Fibroblast of upper back skin (primary cell): ENCODE data around the gene HMX1.

Experiments
- DNase-seq: peaks from one replicate; pipeline ENCODE4 v3.0.0-alpha.2; 2013

The HMX1 gene

GRCh38 chr4:8838961-8839431 is 32.6 kb downstream of the HMX1 start:
- DNase-seq, result no peak

- DNase-seq, result no peak
Observed at GRCh38 chr4:8838296-8838960, 33.2 kb downstream of the HMX1 start.

GRCh38 chr4:8837181-8837841 is 34.3 kb downstream of the HMX1 start:
- no peak for DNase-seq

DNA sequence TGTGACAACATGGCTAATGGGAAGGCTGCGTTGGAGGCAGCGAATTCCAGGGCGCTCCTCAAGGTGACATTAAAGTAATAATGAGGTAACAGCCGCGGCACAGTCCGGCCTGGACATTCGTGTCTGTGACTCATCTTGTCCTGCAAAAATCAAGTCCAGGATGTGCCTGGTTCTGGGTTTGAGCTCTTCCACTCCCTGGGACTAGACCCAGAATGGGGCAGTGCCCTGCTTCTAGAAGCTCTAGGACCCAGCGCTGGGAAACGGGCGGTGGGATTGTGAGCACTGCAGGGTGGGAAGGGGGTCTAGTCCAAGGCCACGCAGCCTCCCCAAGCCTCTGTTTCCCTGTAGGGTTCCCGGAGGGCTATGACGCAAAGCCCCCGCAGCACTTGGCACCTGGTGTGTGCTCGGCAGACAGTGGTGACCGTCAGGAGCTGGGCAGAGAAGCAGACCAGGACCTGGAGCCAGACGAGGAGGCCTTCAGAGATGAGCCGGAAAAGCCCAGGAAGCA is 34.9 kb downstream of the HMX1 start:
- DNase-seq, result no peak

DNA sequence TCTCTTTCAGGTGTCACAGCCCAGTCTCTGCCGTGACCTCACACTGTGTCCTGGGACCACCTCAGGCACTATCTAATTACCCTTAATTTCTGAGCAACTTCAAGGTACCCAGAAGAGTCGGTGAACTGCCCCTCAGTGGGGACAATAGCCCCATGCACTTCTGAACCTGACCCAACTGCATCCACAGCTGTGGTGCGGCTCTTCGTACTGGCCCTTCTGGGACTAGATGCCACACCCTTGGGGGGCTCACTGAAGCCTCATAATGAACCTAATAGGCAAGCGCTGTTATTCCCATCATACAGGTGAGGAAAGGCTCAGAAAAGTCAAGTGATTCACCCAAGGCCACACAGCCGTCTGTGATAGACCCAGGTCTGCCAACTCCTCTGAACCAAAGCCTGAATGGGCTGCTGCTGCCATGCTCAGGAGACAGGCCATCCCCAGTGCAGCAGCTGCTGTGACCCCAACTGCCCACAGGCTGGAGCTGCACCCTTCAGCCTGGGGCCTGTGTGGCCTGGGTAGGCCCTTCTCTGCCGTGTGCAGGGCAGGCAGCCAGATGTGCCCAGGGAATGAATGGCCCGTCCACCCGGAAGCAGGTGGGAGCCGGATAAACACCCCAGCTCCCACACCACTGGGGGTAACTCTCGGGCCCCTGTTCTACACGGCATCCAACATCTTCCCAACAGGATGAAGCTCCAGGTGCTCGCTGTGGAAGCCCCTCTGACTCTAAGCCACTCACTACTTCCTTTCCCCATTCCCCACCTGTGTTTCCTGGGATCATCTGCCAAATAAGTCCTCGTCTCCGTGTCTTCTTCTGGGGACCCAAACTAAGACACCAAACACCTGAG is 35.9 kb downstream of the HMX1 start:
- no peak for DNase-seq

DNA sequence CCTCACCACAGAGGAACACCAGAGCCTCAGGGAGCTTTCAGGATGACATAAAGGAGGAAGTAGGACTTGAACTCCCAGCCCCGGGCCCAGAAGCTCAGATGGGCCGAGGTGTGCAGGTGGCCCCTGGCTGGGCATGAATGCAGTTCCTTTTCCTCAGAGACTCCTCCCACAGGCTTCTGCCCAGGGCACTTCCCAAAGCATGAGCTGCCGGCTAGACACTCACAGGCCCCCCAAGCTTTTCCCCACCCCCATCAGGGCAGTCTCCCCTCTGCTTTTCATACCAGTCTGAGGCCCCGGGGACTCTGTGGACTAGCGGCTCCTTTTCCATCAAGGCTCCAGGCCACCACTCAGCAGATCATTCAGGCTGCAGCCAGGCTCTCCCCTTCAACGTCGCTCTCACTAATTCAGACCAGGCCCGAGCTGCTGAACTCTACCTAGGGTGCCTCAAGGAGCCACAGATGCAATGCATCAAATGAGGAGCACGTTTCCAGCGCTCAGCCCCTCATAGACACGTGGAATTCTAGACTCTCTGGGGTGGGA is 36.9 kb downstream of the HMX1 start:
- DNase-seq, result no peak

- no peak for DNase-seq
Observed at GRCh38 chr4:8832113-8832915, 39.3 kb downstream of the HMX1 start.

DNA sequence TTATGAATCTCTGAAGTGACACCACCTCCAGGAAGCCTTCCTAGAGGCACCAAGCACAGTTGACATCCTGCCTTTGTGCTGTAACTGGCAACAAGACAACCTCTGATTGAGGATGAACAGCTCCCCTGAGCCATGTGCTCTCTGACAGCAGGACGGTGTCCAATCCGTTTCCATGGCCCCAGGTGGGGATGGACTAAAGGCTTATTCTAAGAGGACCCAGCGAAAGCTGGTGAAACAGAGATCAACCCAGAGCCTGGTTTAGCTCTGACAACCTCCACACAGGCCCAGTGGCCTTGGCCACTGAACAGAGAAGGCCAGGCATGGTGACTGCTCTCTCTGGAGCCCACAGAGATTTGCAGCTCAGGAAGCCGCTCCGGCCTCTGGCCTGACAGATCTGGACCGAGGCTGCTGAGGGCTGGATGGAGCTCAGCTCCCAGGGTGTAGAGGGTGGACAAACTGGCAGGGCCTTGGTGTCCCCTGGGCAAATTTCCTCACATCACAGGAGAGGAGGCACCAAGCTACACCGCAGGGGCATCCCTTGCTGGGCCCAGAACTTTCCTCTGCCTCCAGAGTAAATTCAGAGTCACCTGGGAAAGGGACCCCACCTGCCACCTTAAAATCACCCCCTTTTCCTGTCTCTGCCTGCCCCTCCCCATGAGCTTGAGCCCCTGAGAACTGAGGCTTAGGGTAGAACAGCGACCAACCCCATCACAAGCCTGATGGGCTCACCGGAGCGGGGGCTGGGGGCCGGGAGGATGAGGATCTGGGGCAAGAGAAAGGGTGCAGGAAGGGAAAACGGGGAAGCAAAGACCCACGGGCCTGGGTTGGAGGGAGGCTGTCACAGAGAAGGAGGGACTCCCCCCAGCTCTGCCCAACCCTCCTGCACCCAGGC is 40.2 kb downstream of the HMX1 start:
- no peak for DNase-seq

- DNase-seq, result no peak
Observed at GRCh38 chr4:8830611-8831200, 40.9 kb downstream of the HMX1 start.

- DNase-seq, result no peak
Observed at GRCh38 chr4:8830056-8830455, 41.6 kb downstream of the HMX1 start.

GRCh38 chr4:8829584-8829983 is 42.1 kb downstream of the HMX1 start:
- DNase-seq, result no peak

- no peak for DNase-seq
Observed at GRCh38 chr4:8828869-8829268, 42.8 kb downstream of the HMX1 start.

- no peak for DNase-seq
Observed at GRCh38 chr4:8821151-8821950, 50.3 kb downstream of the HMX1 start.

GRCh38 chr4:8820178-8821102 is 51.2 kb downstream of the HMX1 start:
- no peak for DNase-seq

DNA sequence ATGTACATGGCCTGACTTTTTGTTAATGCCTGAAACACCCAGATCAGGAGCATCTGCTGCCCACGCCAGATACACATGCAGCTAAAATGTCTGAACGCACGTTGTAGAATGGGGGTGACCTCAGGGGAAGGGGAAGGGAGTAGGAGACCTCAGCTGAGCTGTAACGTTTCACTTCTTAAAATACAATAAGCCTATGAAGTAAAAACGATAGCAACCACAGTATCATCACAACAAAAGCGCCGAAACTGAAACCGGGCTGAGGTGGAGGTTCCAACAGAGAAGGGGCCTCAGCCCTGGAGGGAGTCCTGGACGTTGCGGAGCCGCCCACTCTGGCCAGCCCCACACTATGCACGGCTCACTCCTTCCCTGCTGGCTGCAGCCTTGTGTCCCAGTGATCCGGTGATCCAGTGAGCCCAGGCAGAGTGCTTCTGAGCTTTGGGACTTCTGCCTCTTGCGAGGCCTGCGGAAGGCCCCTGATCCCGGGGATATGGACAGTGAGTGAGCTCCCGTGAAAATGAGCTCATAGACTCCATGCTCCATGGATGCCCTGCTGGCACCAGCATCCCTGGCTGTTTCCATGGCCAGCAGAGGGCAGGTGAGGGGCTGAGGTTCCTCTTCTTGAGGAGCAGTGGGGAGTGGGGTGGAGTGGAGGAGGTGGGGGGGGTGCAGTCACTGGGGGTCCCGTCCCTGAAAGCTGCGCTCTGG is 52.0 kb downstream of the HMX1 start:
- DNase-seq, result no peak

DNA sequence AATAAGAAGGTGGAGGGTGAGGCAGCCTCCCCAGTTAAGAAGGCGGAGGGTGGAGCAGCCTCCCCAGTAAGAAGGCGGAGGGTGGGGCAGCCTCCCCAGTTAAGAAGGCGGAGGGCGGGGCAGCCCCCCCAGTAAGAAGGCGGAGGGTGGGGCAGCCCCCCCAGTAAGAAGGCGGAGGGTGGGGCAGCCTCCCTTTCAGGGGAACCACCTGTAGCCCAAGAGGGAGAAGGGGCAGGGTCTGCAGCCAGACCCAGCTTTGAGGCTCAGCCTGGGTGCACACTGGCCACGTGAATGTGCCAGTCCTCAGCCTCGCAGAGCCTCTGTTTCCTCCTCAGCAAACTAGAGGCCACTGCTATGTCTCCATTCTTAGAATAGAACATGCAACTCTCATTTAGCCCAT is 52.6 kb downstream of the HMX1 start:
- no peak for DNase-seq

- DNase-seq, result no peak
Observed at GRCh38 chr4:8818063-8818881, 53.4 kb downstream of the HMX1 start.

DNA sequence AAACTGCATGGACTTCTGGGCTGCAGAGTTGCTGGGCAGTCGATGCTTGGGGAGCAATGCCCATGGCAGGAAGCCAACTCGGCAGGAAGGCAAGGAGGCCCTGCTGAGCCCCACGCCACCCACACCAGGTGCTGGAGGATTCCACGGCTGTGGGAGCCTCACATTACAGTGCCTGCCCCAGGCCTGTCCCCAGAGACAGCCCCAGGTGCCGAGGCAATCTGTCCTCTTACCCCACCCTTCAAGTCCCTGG is 53.9 kb downstream of the HMX1 start:
- no peak for DNase-seq
